G401.6 (cell line): ENCODE results near the gene KCNK16.
"Not testable (repeated sequence)": the region's sequence is repeated elsewhere in the genome, so short reads cannot be mapped to it uniquely, and the experiment has no call there.

ENCODE experiments used
- FAIRE-seq: peaks from 2 replicates; lab custom pipeline; 2012; peaks lifted over from hg19 to GRCh38; lab: Jason Lieb, UNC

The KCNK16 gene

DNA sequence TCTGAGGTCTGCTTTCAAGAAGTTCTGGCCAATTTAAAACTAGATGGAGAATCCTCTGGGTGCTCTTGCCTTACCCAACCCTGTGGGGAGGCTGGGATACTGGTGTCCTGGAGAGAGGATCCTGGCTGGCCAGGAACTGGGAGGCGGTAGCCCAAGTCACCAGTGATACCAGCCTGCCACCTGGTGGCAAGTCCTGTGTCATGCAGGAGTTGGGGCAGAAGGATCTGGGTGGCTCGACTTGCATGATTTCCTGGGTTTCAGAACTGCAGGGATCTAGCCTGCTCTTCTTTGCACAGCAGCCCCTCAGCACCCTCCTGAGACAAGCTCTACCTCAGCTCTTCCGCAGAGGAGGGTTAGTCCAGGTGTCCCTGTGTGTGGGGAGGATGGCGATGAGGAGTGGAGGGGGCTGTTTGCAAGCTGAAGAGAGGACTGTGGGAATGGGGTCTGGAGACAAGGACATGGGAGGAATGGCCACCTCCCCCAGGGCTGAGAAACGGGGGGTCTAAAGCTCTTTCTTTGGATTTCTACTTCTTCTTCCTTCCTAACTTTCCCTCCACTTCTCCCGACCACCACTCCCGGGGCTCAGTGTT lies 12.5 kb downstream of the KCNK16 start:
- FAIRE-seq: no peak

DNA sequence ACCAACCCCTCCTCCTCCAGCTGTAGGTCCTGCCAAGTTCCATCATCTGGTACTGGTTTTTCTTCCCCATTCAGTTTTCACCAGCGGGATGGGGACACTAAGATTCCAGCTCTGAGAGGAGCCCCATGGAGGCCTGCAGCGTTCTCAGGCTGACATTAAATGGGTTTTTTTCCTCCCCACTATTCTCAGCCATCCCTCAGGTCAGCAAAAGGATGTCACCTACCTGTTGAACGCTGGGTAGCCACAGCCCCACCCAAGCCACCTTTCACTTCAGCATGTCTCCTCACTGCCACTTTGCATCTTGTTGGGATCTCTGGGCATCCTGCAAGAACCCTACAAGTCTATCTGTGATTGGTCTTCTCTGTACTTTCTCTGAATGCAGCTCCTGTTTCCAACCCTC lies 15.0 kb downstream of the KCNK16 start:
- no peak for FAIRE-seq

DNA sequence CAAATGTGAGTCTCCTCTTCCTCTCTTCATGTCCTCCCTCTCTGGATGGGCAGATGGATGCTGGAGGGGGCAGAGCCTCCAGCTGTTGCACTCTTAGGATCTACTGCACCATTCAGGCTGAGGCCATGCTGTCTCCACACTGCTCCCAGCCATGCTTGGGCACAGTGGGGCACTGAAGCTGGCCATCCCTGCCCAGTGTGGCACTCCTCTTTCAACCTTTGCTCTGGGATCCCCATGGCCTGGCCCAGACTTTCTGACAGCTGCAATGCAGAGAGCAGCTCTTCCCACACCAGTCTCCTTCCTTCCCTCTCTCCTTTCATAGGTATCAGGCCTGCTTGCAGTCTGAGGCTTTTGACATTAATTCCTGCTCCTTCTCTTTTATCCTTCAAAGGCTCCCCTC lies 17.6 kb downstream of the KCNK16 start:
- no peak for FAIRE-seq

DNA sequence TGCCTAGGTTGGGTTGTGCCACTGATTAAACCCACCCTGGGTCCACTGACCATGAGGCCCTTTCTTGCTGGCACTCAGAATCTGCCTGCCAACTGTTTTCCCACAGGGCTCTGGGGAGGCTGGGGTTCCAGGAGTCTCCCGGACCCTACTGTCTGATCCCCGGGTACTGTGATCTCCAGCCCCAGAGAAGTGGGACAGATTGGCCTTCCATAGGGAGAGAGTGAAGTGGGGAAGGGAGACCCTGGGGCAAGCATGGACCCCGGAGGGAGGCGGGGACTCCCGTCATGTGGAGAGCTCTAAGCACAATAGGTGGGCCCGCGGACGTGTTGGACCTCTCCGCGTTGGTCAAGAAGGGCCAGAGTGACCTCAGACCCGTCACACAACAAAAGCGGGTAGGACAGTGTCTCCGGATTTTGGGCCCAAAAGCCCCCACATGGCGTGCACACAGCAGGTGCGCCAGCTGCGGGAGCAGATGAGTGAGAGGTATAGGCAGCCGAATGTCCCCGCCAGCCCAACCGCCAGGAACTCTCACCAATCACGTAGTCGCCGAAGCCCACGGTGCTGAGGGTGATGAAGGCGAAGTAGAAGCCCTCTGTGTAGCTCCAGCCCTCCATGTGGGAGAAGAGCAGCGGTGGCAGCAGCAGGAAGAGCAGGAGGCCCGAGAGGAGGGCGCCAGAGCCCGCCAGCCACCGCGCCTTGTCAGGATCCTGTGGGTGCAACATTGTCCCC lies 18.9 kb downstream of the KCNK16 start:
- no peak for FAIRE-seq

DNA sequence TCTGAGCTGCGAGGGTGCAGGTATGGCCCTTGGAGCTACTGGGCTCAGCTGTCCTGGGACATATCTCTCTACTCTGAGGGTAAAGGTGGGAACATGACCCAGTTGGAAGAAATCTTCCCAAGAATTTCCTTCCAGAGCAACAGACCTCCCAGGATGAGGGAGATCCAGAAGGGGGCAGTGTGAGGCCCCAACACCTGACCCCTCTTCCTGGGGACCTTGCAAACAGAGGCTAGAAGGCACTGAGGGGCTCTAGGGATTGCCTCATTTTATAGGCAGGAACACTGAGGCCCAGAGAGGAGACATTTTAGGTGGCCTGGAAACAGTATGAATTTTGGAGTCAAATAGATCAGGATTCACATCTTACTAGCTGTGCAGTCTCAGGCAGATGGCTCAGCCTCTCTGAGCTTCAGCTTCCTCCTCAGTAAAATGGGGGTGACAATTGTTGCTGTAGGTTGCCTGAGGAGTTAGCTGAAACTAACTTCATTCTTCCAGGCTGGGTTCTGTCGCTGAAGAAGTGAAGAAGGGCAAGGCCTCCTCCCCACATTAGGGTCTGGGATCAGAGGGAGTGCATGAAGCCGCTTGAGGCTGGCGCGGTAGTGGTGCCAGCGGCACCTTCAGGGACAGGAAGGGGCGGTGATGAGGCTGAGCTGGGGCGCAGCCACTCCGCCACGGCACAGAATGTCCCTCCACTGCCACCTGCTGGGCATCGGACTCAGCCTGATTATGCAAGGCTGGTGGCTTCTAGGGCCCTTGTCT lies 19.7 kb downstream of the KCNK16 start:
- FAIRE-seq: no peak

DNA sequence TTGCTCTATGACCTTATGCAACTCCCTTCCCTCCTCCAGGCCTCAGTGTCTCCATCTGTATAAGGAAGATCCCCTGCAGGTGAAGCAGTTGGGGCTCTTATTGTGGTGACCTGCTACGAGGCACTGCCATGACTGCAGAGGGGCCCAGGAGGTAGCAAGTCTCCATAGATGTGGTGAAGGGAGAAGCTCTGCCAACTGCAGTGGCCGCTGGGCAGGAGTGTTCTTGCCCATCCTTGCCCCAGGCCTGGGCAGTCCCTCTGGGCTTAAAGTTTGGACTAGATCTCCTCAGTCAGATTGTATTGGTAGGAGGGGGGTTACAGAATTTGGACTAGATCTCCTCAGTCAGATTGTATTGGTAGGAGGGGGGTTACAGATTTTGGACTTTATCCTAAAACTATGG lies 20.5 kb downstream of the KCNK16 start:
- no peak for FAIRE-seq

DNA sequence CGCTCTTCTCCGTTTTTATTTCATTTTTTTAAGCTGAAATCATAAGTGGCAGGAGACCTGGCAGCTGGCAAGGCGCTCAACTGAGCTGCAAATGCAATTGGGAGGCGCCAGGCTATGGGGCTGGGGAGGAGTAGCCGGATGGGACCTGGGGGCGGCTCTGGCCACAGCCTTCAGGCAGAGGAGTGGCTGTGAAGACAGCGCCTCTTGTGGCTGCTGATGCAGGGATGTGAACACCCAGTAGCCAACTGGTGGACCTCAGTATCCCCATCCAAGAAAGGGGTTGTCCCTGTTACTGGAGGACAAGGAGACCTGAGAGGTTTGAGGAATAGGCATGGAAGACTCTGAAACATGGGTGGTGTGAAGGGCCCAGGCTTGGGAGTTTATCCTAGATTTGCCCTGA lies 20.9 kb downstream of the KCNK16 start:
- no peak for FAIRE-seq

DNA sequence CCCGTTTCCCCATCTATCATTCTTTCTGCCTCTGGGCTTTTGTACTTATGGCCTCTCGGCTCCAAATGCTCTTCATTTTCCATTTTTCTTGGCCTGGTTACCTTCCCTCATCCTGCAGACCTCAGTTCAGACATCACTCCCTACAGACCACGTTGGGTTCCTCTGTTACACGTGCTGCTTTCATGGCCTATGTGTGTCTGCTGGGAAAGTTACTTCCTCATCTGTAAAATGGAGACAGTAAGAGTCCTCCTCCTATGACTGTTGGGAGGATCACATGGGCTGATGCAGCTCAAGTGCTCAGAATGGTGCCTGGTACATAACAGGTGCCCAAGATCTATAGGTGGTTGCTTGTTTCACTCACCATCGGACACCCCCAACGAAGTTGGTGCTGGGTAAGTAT lies 21.8 kb downstream of the KCNK16 start:
- FAIRE-seq: no peak

DNA sequence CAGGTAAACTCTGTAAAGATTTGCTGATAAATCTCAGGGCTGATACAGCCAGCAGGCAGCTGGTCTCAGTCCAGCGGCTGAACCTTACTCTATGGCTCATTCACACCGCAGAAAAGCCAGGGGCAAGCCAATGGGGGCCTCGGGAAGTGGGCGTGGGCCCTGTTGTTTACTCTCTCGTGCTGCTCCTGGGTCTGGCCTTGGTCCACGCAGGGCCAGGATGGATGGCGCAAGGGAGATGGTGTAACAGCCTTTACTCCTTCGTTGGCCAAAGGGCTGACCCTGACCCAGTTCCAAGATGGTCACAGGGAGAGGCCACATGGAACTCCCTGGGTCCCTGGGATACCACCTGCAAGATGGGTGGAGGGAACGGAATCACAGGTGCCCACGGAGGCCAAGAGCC lies 24.4 kb downstream of the KCNK16 start:
- FAIRE-seq: no peak

DNA sequence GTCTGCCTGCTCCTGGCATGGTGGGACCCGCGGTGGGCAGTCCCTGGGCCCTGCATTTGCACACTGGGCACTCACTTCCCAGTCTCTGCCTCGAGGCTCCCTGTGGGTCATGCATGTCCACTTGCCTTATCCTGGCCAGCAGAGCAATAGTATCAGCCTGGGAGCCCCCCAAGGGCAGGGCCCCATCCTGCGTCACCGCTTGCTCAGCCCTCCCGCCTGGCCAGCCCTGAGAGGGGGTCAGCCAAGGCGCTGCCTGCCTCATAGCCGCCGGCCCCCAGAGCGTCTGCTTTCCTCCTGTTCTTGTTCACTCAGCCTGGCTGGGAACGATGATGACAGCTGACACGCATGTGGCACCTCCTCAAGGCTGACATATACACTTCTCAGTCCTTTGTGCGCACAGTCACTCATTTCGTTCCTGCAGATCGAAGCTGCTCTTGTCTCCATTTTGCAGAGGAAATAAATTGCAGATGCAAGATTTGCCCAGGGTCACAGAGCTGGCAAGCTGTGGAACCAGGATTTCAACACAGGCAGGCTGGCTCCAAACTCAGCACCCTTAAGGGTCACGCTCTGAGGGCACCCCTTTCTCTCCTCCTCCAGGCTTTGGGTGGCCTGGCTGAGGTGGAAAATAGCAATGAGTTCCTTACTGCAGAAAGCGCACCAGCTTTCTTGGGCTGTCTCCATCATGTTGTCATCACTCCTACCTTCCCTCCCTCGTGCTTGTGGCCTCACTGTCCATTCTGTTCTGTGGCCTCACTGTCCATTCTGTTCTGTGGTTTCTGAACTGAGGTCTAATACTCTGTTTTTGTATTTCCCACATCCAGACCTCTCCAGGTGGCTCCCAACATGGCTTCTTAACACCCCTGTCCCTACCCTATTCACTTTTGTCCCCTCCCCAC lies 25.5 kb downstream of the KCNK16 start:
- FAIRE-seq: no peak

DNA sequence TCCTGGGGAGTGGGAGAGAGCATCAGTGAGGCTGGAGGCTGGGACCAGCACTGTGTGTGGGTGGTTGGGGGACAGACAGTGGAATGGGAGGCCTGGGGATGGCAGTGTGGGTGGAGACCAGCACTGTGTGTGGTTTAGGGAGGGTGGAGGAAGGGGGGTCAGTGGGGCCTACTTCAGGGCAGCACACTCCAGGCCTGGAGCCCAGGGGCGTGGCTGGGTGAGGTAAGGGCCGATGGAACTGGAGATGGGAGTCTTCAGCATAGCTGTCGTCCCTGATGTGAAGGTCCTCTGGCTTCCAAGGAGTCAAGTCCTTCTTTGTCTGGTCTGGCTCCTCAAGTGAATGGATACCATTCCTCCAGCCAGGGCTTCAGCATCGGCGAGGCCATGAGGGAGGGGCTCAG lies 26.9 kb downstream of the KCNK16 start:
- FAIRE-seq: no peak

DNA sequence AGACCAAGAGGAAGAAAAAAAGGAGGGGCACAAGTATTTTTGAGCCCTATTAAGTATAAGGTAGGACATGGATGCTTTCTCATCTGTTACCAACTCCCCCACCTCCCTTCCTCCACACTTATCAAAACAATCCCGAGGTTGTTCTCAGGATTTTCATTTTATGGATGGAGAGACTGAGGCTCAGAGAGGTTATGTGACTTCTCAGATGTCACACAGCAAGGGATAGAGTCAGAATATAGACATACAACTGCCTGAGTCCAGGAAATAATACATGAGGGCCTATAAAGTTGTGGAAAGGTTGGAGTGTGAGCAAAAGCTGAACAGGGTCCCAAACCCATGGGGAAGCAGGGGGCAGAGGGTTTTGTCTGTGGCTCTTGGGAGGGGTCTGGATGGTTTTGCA lies 27.6 kb downstream of the KCNK16 start:
- FAIRE-seq: no peak

DNA sequence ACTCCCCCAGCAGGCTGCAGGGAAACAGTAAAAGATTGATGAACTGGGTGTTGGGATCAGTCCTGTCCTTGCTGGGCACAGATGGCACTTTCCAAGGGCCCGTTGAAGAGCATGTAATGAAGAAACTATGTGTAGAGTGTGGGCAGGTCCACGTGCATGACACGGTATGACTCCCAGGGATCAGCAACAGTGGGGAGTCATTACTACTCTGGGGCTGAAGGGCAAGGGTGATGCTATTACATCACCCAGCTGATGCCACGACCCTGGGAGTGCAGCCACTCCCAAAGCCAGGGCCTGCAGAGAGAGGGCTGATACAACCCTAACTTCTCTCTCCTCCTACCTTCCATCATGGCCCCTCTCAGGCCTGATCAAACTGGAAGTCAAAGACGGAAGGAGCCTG lies 28.4 kb downstream of the KCNK16 start:
- FAIRE-seq: no peak

DNA sequence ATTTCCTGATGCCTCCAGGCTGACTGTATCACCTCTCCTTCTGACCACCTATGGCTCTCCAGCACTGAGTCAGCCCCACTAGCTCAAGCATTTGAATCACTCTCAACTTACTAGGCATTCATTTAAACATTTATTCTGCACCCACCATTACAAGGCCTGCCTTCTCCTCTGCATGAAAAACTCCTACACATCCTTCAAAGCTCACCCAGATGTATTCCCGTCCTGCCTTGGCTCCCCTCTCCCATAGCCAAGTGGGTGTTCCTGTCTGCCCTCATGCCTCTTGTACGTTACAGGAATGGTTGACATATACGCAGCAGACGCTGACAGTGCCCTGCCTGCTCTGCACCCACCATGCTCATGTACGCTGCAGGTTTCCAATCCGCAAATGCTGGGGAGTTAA lies 29.9 kb downstream of the KCNK16 start:
- FAIRE-seq: no peak

DNA sequence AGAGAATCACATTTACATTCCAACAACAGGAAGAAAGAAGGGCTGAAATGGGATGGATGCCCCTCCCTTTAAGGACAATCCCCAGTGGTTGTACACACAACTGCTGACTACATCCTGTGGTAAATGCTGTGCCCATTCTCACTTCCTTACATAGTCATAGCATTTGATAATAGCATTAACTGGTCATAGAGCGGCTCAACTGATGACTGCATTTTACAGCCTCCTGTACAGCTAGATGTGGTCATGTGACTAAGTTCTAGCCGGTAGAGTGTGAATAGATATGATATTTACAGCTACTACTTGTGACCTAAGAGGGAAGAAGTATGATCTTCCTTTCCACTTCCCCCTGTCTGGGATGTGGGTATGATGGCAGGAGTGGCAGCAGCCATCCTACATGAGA lies 33.0 kb downstream of the KCNK16 start:
- FAIRE-seq: no peak

DNA sequence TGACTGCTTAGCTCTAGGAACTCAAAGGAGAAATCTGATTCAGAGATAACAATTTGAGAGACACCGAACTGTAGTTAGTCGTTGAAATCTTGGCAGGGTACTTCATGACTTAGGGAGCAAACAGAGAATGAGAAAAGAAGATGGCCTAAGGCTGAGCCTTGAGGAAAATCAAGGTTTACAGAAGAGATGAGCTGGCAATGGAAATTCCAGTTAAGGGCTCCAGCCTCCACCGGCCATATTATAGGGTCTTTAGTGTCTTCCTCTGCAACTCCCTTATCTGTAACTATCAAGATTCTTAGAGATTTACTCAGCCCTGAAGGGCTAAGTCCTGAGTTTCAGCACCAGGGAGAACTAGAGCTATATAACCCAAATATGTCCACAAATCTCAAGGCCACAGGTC lies 34.9 kb downstream of the KCNK16 start:
- no peak for FAIRE-seq

DNA sequence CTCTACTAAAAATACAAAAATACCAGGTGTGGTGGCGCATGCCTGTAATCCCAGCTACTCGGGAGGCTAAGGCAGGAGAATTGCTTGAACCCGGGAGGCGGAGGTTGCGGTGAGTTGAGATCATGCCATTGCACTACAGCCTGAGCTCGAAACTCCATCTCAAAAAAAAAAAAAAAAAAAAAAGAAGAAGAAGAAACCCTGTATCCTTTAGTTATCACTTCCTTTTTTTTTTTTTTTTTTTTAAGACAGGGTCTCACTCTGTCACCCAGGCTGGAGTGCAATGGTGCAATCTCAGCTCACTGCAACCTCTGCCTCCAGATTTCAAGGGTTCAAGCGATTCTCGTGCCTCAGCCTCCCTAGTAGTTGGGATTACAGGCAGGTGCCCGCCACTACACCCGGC lies 35.9 kb downstream of the KCNK16 start:
- FAIRE-seq: not testable (repeated sequence)

DNA sequence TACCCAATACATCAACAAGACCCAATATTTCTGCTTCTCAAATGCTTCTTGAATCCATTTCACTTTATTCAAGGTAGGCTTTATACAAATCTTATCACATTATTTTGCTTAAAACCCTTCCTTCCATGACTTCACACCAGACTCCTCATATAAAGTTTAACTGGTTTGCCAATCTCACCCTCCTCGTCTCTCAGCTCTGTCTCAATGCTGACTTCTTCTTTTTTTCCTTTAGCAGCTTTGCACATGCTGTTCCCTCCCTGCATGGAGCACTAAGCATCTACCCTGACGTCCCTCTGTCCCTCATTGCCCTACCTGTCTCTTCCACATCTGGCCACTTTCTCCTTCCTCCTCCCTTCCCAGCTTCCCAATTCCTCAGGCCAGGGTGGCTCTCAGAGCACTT lies 39.7 kb downstream of the KCNK16 start:
- FAIRE-seq: no peak

DNA sequence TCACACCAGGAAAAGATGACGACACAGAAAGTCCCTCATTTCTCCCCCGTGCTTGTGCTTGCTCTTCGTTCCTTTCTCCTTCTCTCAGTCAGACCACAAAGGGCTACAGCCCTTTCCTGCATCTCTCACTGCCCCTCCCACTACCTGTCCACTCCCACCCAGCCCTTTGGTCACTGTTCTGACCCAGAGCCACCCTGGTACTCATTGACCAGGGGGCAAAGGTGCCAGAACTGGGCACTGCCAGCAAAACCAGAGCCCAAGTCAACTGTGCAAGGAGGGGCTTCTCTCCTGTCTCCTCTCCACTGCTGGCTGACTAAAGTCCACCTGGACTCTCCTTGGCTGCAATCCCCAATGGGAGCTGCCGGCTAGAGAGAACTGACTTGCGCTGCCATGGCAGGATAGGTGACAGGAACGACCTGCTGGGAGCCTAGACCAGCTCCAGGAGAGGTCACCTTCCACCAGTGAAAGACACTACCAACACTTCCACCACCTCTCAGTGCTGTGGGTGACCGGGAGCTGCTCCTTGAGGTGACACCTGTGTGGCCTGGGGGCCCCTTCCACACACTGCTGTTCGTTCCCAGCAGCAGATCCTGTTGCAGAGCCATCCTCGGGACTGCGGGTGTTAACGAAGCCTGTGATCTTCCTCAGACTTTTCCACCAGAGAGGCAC lies 41.1 kb downstream of the KCNK16 start:
- no peak for FAIRE-seq

DNA sequence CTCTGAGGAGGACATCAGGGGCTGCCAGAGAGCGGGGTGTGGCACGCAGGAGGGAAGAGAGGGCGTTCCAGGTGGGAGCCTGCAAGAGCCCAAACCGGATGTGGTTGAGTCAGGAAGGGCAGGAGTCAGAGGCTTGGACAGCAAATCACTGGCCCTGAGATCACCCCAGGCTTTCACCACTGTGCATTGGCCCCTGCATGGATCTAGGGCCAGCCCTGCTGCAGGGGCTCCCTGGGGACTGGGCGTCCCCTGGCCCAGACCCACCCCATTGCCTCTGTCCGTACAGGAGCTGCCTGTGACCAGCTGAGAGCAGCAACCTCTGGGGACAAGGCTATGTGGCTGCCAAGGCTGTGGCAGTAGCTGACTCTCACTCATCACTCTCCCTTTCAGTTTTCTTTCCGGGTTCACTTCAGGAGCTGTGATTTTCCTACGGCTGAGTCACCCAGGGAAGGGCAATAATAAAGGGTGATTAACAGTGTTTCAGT lies 42.2 kb downstream of the KCNK16 start:
- FAIRE-seq: no peak

DNA sequence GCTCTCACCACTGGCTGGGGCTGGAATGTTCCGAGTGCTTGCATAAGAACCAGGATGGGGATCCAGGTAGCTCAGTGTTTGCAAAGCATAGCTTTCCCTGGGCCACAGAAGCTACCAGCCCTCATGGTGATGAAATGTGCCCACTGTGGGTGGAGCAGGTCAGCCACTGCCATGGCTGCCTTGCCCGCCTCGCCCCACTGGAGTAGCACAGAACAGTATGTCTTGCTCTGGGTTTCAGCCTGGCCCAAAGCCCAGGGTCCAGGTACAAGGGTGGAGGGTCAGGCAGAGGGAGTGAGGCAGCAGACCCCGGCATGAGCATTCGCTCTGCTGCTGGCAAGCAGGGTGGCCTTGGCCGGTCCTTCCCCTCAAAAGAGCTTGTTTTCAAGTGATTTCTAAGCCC lies 43.0 kb downstream of the KCNK16 start:
- no peak for FAIRE-seq
